ENCODE results near the gene GLIS1.

Gene GLIS1

GRCh38 chr1:53606197-53606596 is 132.8 kb downstream of the GLIS1 start:
- FAIRE-seq: no peak

- FAIRE-seq: no peak
Observed at GRCh38 chr1:53605181-53605580, 133.8 kb downstream of the GLIS1 start.

GRCh38 chr1:53604291-53604919 is 134.6 kb downstream of the GLIS1 start:
- no peak for FAIRE-seq

GRCh38 chr1:53603431-53603830 is 135.5 kb downstream of the GLIS1 start:
- FAIRE-seq: no peak

- no peak for FAIRE-seq
Observed at GRCh38 chr1:53601867-53602775, 136.8 kb downstream of the GLIS1 start.

GRCh38 chr1:53601031-53601745 is 137.8 kb downstream of the GLIS1 start:
- FAIRE-seq: no peak

GRCh38 chr1:53600561-53600960 is 138.4 kb downstream of the GLIS1 start:
- FAIRE-seq: no peak

GRCh38 chr1:53600001-53600400 is 139.0 kb downstream of the GLIS1 start:
- FAIRE-seq: no peak

- FAIRE-seq: no peak
Observed at GRCh38 chr1:53599481-53599880, 139.5 kb downstream of the GLIS1 start.

- FAIRE-seq: no peak
Observed at GRCh38 chr1:53598966-53599365, 140.0 kb downstream of the GLIS1 start.

GRCh38 chr1:53595906-53596305 is 143.1 kb downstream of the GLIS1 start:
- FAIRE-seq: no peak

GRCh38 chr1:53594391-53595180 is 144.4 kb downstream of the GLIS1 start:
- no peak for FAIRE-seq

GRCh38 chr1:53593758-53594380 is 145.1 kb downstream of the GLIS1 start:
- FAIRE-seq: no peak

GRCh38 chr1:53592985-53593757 is 145.8 kb downstream of the GLIS1 start:
- FAIRE-seq: no peak

- FAIRE-seq: no peak
Observed at GRCh38 chr1:53592521-53592982, 146.4 kb downstream of the GLIS1 start.

- FAIRE-seq: no peak
Observed at GRCh38 chr1:53591924-53592323, 147.0 kb downstream of the GLIS1 start.

GRCh38 chr1:53590531-53591515 is 148.1 kb downstream of the GLIS1 start:
- FAIRE-seq: no peak

- no peak for FAIRE-seq
Observed at GRCh38 chr1:53590104-53590503, 148.9 kb downstream of the GLIS1 start.

GRCh38 chr1:53589043-53589887 is 149.7 kb downstream of the GLIS1 start:
- FAIRE-seq: no peak
